Measurements from ENCODE around the gene PTPRM. TPM values are rescaled to one million over a fixed set of nuclear protein-coding genes. Genes with fewer than 3 reads are reported as not detected.

PTPRM gene
- total and polyA plus RNA-seq, 2 donors (not counting 3 experiments of a cell fraction or from before 2014, with no cell fraction given) = 37.4 to 43.7 TPM

- DNase-seq (ENCODE audit: low read depth, low spot score) = no peak
- POLR2A ChIA-PET = no interaction called here
- Histone ChIP-seq H3K79me2 (ENCODE audit: control insufficient read depth, insufficient read depth, low read length) (no peaks in the 10 kb centered on the region), H3K36me3 (ENCODE audit: control insufficient read depth in 2 of 2, extremely low read depth in 1 of 2, insufficient read depth in 2 of 2, low read length in 2 of 2) (no peaks in the 10 kb centered on the region), H3K27ac (ENCODE audit: insufficient read depth, low read depth, low read length) (no peak overlapping the region), H4K20me1 (replicated peaks; ENCODE audit: control insufficient read depth, extremely low read depth, insufficient read depth, low read length) (no peaks in the 10 kb centered on the region), H3K4me2 (ENCODE audit: insufficient read depth, low read length) (no peak overlapping the region), H3K4me3 (replicated peaks in 1 of 3; ENCODE audit: insufficient read depth in 1 of 3, low read depth in 1 of 3, low read length in 3 of 3) (no peak overlapping the region), H3K4me1 (ENCODE audit: control insufficient read depth, extremely low read depth, insufficient read depth, low read length) (no peaks in the 10 kb centered on the region), H3K27me3 (ENCODE audit: control insufficient read depth in 2 of 2, insufficient read depth in 2 of 2, low read length in 2 of 2) (no peaks in the 10 kb centered on the region), H2AFZ (ENCODE audit: low read depth, low read length) (no peak overlapping the region), H3K9me1 (replicated peaks; ENCODE audit: control insufficient read depth, extremely low read depth, insufficient read depth, low read length) (peaks cover 2% of the 10 kb centered on the region), H3K9ac (replicated peaks; ENCODE audit: extremely low read depth, insufficient read depth, low read length) (no peak overlapping the region), H3K9me3 (replicated peaks; ENCODE audit: control insufficient read depth, insufficient read depth, low read length) (no peaks in the 10 kb centered on the region)
- no peak for FAIRE-seq
- intact Hi-C loops (cut with micrococcal nuclease) = no loop called here
- BruUV-seq (replicated peaks) = no TSS peak
- CTCF ChIA-PET = interaction anchor here (0.8 kb wide), 1 partner anchor 37 kb away, joined by 3 read pairs; no protein-coding TSS in a partner anchor
- dilution Hi-C loops (cut with MboI; ENCODE audit: extremely low pct_ligation_motif_present, low sequenced_read_pairs) = no loop called here
- TF ChIP-seq FOS (IDR thresholded peaks at IDR 0.05; ENCODE audit: borderline replicate concordance, insufficient read depth, low read length) (no peak), POLR2A (IDR thresholded peaks at IDR 0.05; ENCODE audit: low read depth, low read length) (no peak), EZH2 (IDR thresholded peaks at IDR 0.05; ENCODE audit: borderline replicate concordance, low read depth, low read length, severe bottlenecking) (no peak), JUN (IDR thresholded peaks at IDR 0.05; ENCODE audit: borderline replicate concordance, insufficient read depth, insufficient read length, low read depth) (no peak), GATA2 (IDR thresholded peaks at IDR 0.05; ENCODE audit: insufficient read depth, insufficient read length, low read depth, low read length) (no peak), MAX (IDR thresholded peaks at IDR 0.05; ENCODE audit: insufficient read depth, insufficient read length) (no peak), MYC (IDR thresholded peaks at IDR 0.05; ENCODE audit: low read depth, low read length) (no peak), POLR2AphosphoS5 (IDR thresholded peaks at IDR 0.05; ENCODE audit: insufficient read depth, low read depth, low read length) (no peak)
- TF ChIP-seq, protein P1, sequence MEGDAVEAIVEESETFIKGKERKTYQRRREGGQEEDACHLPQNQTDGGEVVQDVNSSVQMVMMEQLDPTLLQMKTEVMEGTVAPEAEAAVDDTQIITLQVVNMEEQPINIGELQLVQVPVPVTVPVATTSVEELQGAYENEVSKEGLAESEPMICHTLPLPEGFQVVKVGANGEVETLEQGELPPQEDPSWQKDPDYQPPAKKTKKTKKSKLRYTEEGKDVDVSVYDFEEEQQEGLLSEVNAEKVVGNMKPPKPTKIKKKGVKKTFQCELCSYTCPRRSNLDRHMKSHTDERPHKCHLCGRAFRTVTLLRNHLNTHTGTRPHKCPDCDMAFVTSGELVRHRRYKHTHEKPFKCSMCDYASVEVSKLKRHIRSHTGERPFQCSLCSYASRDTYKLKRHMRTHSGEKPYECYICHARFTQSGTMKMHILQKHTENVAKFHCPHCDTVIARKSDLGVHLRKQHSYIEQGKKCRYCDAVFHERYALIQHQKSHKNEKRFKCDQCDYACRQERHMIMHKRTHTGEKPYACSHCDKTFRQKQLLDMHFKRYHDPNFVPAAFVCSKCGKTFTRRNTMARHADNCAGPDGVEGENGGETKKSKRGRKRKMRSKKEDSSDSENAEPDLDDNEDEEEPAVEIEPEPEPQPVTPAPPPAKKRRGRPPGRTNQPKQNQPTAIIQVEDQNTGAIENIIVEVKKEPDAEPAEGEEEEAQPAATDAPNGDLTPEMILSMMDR (IDR thresholded peaks at IDR 0.05; ENCODE audit: extremely low read depth in 1 of 2, insufficient read depth in 1 of 2, low read depth in 1 of 2, low read length in 2 of 2) = no peak
Measured at GRCh38 chr18:8319798-8320489, 752.8 kb downstream of the PTPRM start.

Measured in endothelial cell of umbilical vein (primary cell).